GM12865 (cell line): ENCODE measurements around the gene SLCO3A1.
"Not testable (repeated sequence)": the region's sequence is repeated elsewhere in the genome, so short reads cannot be mapped to it uniquely, and the experiment has no call there.

Source experiments
- DNase-seq: peaks from one replicate; pipeline ENCODE4 v3.0.0; 2010; ENCODE audit warnings: low read depth
- H3K4me3 ChIP-seq: 2 replicates; pipeline ENCODE4 v1.5.1; 2011; ENCODE audit warnings: mild to moderate bottlenecking, low read depth, low read length, control low read depth
- TF ChIP-seq, protein P1 (sequence below): IDR thresholded peaks from 2 replicates; pipeline ENCODE4 v1.5.1; 2011; ENCODE audit warnings: low read length, control low read depth, low read depth, inconsistent platforms; ENCODE audit not compliant: insufficient read depth; ENCODE audit errors: missing control alignments

Gene SLCO3A1

DNA sequence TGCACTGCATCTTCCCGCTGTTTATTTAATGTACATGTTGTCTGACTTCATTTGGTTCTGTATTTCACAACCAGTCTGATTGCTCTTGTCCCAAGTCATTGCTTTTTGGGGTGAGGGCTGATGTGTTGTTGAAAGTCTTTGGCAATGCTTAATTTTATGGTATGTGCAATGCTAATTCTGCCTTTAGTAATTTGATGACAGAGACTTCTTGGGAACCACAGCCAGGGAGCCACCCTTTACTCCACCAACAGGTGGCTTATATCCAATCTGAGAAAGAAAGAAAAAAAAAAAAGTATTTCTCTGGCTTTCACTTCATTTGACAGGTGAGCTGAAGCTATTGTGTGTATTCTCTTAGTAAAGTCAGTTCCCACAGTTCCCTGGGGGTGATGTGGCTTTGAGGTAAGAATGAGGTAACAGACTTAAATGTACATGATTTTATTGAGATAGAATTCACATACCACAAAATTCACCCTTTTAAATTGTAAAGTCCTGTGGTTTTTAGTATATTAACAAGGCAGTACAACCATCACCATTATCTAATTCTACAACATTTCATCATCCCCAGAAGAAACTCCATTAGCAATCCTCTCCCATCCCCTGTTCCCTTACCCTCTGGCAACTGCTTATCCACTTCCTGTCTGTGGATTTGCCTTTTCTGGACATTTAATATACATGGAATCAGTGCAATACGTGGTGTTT lies 97.3 kb downstream of the SLCO3A1 start:
- H3K4me3 ChIP-seq, result no peak overlapping the region
- DNase-seq, result no peak
- TF ChIP-seq, protein P1, sequence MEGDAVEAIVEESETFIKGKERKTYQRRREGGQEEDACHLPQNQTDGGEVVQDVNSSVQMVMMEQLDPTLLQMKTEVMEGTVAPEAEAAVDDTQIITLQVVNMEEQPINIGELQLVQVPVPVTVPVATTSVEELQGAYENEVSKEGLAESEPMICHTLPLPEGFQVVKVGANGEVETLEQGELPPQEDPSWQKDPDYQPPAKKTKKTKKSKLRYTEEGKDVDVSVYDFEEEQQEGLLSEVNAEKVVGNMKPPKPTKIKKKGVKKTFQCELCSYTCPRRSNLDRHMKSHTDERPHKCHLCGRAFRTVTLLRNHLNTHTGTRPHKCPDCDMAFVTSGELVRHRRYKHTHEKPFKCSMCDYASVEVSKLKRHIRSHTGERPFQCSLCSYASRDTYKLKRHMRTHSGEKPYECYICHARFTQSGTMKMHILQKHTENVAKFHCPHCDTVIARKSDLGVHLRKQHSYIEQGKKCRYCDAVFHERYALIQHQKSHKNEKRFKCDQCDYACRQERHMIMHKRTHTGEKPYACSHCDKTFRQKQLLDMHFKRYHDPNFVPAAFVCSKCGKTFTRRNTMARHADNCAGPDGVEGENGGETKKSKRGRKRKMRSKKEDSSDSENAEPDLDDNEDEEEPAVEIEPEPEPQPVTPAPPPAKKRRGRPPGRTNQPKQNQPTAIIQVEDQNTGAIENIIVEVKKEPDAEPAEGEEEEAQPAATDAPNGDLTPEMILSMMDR, result no peak

DNA sequence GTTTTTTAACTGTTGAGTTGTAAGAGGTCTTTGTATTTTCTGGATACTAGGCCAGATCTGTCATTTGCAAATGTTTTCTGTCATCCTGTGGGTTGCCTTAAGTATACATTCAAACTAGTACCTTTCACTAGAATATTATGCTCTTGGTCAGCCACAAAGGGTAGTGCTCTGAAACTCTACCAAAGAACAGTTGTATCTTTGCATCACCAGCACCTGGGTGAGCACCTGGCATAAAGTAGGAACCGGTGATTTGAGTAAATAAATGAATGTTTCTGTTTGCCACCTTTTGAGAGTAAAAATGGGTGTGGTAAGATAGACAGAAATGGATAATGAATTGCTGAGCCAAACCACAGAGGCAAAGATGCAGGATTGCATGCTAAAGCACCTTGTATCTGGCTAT lies 98.7 kb downstream of the SLCO3A1 start:
- no peak for DNase-seq
- H3K4me3 ChIP-seq, result no peak overlapping the region
- TF ChIP-seq, protein P1, result no peak

DNA sequence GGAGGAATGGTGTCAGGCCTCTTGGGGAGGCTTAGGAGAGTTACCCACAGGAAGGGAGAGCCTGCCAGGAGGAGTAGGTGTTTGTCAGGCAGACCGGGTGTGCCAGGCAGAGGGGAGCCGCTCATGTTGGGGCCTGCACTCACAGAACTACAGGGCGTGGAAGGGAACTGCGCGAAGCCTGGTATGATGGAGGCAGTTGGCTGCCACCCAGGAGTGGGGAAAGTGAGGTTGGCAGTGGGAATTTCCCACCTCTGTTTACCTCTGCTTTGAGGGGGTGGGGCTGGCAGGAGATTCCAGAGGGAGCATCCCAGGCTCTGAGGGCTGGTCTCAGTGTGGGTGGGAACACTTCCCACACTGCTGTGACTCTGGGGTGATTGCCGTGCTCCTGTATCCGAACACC lies 99.9 kb downstream of the SLCO3A1 start:
- H3K4me3 ChIP-seq, result no peak overlapping the region
- TF ChIP-seq, protein P1, result no peak
- DNase-seq, result no peak

GRCh38 chr15:91954292-91954691 lies 100.8 kb downstream of the SLCO3A1 start:
- DNase-seq, result no peak
- no peak overlapping the region for H3K4me3 ChIP-seq
- TF ChIP-seq, protein P1, result no peak

GRCh38 chr15:91956026-91956723 lies 102.7 kb downstream of the SLCO3A1 start:
- no peak overlapping the region for H3K4me3 ChIP-seq
- no peak for DNase-seq
- TF ChIP-seq, protein P1, result no peak

DNA sequence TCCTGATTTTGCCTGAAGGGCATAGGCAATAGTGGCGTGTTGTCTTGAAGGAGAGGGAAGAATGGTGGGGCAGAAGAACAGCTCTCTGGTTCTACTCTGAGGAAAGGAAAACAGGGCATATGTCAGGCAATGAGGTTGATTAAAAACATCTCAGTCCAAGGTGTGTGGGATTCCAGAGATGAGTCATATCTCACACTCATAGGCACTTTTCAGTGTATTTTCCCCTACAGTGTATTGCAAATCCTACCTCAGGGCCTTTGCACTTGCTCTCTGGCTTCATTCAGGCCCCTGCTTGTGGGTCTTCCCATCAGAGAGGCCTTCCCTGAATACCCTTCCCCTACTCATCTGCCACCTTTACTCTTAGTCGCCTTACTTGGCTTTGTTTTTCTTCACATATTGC lies 107.8 kb downstream of the SLCO3A1 start:
- TF ChIP-seq, protein P1, result no peak
- no peak for DNase-seq

DNA sequence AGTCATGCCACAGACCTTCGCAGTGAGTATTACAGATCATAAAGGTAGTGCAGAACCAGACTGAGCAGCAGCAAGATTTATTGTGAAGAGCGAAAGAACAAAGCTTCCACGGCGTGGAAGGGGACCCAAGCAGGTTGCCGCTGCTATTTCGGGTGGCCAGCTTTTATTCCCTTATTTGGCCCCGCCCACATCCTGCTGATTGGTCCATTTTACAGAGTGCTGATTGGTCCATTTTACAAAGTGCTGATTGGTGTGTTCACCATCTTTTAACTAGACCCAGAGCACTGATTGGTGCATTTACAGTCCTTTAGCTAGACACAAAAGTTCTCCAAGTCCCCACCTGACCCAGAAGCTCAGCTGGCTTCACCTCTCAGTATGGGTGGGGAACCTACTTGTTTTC lies 110.2 kb downstream of the SLCO3A1 start:
- DNase-seq, H3K4me3 ChIP-seq: not testable (repeated sequence)

More for the DNA sequence above, 107.8 kb downstream of the SLCO3A1 start:
- no peak overlapping the region for H3K4me3 ChIP-seq
